Right lobe of liver (tissue), 4 donors: Measurements from ENCODE around the gene LPCAT2.

ENCODE experiments used
- POLR2A ChIP-seq: fragments of 450-650 bp; IDR thresholded peaks from one replicate; pipeline ENCODE4 v1.6.1; 2017; ENCODE audit warnings: antibody characterized with exemption, mild to moderate bottlenecking
- TF ChIP-seq, protein P1 (sequence below), 4 donors: fragments of 200-600 bp in 3 of 4; fragments of 450-650 bp in 1 of 4; IDR thresholded peaks; one replicate each; pipeline versions ENCODE4 v1.5.1 to v1.8.0; 2016 to 2022; ENCODE audit warnings: antibody characterized with exemption in 4 of 4, mild to moderate bottlenecking in 2 of 4
- donor health status: DM: no; HTN: no; CAD: no.
- donor health status: DM: no; HTN: no; CAD: no.
- donor health status: DM: no; HTN: yes; CAD: no.

DNA sequence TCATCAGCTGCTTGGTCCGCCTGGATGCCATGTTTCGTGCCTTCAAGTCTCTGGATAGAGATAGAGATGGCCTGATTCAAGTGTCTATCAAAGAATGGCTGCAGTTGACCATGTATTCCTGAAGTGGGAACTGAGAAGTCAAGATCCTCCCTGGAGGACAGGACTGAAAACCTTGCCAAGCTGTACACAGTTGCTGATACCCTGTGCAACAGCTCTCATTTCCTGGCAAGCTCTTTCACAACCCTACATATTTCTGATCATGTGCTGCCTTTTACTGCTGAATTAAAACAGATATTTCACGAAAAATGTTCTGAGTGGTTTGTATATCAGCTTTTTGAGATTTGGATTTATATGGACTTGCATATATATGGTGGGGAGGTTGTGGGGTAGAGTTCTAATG lies 58.5 kb downstream of the LPCAT2 start:
- TF ChIP-seq, protein P1, sequence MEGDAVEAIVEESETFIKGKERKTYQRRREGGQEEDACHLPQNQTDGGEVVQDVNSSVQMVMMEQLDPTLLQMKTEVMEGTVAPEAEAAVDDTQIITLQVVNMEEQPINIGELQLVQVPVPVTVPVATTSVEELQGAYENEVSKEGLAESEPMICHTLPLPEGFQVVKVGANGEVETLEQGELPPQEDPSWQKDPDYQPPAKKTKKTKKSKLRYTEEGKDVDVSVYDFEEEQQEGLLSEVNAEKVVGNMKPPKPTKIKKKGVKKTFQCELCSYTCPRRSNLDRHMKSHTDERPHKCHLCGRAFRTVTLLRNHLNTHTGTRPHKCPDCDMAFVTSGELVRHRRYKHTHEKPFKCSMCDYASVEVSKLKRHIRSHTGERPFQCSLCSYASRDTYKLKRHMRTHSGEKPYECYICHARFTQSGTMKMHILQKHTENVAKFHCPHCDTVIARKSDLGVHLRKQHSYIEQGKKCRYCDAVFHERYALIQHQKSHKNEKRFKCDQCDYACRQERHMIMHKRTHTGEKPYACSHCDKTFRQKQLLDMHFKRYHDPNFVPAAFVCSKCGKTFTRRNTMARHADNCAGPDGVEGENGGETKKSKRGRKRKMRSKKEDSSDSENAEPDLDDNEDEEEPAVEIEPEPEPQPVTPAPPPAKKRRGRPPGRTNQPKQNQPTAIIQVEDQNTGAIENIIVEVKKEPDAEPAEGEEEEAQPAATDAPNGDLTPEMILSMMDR (IDR thresholded peaks at IDR 0.05) = no peak
- no peak for TF ChIP-seq POLR2A
